Kidney (tissue), 14 donors: ENCODE results near the gene TTLL5. TPM values are rescaled to one million over a fixed set of nuclear protein-coding genes. Genes with fewer than 3 reads are reported as not detected.

Experiments used
- DNase-seq, 5 donors: peaks; one replicate each; pipeline ENCODE4 v3.0.0-alpha.2; 2013 to 2020
- FAIRE-seq: peaks from 2 replicates; lab custom pipeline; 2012; peaks lifted over from hg19 to GRCh38; lab: Jason Lieb, UNC
- H3K27ac ChIP-seq, 2 donors: one replicate each; pipeline ENCODE4 v1.7.0; 2013; ENCODE audit warnings: low read depth in 2 of 2, low read length in 2 of 2, inconsistent platforms in 1 of 2
- H3K27me3 ChIP-seq: one replicate; pipeline ENCODE4 v1.7.1; 2013; ENCODE audit warnings: low read length, inconsistent platforms; ENCODE audit not compliant: control insufficient read depth, insufficient read depth
- H3K36me3 ChIP-seq, 3 donors: one replicate each; pipeline versions ENCODE4 v1.7.0 to v1.7.1; 2013; ENCODE audit warnings: low read length in 3 of 3, control low read depth in 1 of 3, inconsistent platforms in 1 of 3; ENCODE audit not compliant: insufficient read depth in 3 of 3, control insufficient read depth in 2 of 3
- H3K4me1 ChIP-seq, 3 donors: one replicate each; pipeline versions ENCODE4 v1.7.0 to v1.7.1; 2013; ENCODE audit warnings: low read length in 3 of 3, inconsistent platforms in 1 of 3, low read depth in 1 of 3; ENCODE audit not compliant: control insufficient read depth in 2 of 3, insufficient read depth in 2 of 3
- H3K4me3 ChIP-seq, 3 donors: one replicate each; pipeline versions ENCODE4 v1.7.0 to v1.8.1; 2013; ENCODE audit warnings: low read length in 3 of 3, control low read depth in 1 of 3, inconsistent platforms in 1 of 3
- H3K9ac ChIP-seq, 3 donors: one replicate each; pipeline versions ENCODE4 v1.7.0 to v1.7.1; 2013; ENCODE audit warnings: low read length in 3 of 3, control low read depth in 1 of 3, inconsistent platforms in 1 of 3
- H3K9me3 ChIP-seq, 3 donors: one replicate each; pipeline versions ENCODE4 v1.7.0 to v1.7.1; 2013; ENCODE audit warnings: low read length in 3 of 3, control low read depth in 1 of 3, inconsistent platforms in 1 of 3; ENCODE audit not compliant: control insufficient read depth in 2 of 3, insufficient read depth in 1 of 3
- CTCF ChIP-seq: IDR thresholded peaks from 3 replicates; pipeline ENCODE4 v1.5.1; 2012; ENCODE audit warnings: mild to moderate bottlenecking, moderate library complexity, borderline replicate concordance; ENCODE audit not compliant: insufficient read depth; ENCODE audit errors: extremely low read depth
- intact Hi-C: fragments of 100-400 bp; cut with DNase I; formaldehyde crosslinking; loops from one replicate; pipeline ENCODE4 v1.11.1; 2022
- polyA plus RNA-seq: library from polyadenylated mRNA; stranded (reverse); fragments of 350-450 nt; fragmentation: Illumina TruSeq; extraction: RNeasy Lipid Tissue Mini Kit (QIAGEN cat#74804); gene quantifications from one replicate; pipeline ENCODE4 v1.2.3, GENCODE V29; 2014; ENCODE audit warnings: low read depth, low replicate concordance; ENCODE audit not compliant: insufficient read depth
- total RNA-seq: library from RNA; stranded (reverse); fragmentation: NEBNext Ultra II Directional; extraction: Animal tissue kit (Norgen Biotek cat#: 25700); gene quantifications from one replicate; pipeline ENCODE4 v1.2.1, GENCODE V29; 2021
- donor health status: control.
- donor health status: control.
- donor health status: control.
- donor health status: control.
- donor health status: control.
- donor health status: DM: yes; HTN: yes; CAD: no.
- donor health status: Normal renal cell carcinoma (clear cell type).

TTLL5 gene
- total and polyA plus RNA-seq, 2 donors from 2014 or later = 16.8 to 37.2 TPM

DNA sequence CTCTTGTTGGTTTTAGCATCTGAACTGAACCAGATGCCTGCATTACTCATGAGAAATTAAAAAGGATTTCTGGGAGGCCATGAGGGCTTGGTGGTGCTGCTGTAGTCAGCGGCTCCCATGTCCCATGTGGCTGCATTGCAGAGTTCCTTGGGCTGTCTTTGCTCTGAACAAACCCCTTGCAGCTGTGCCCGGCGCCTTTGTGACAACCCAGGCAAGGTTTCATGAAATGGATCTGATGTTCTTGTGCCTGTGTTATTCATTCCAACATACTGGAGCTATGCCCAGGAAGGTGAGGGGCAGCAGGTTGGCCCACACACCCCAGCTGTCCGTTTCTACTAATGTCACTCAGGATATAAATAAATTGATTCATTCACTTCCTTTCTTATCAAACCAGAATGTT, 280.0 kb downstream of the TTLL5 start:
- H3K4me3 ChIP-seq = no peak overlapping the region
- no peaks in the 10 kb centered on the region for H3K27me3 ChIP-seq
- TF ChIP-seq CTCF = no peak
- H3K9me3 ChIP-seq = no peaks in the 10 kb centered on the region
- H3K36me3 ChIP-seq = no peaks in the 10 kb centered on the region
- FAIRE-seq (no peak), DNase-seq (peak in 1 of 5 donors; percentile 26)
- H3K27ac ChIP-seq = no peak overlapping the region
- intact Hi-C loops = no loop called here
- no peak overlapping the region for H3K9ac ChIP-seq
- no peaks in the 10 kb centered on the region for H3K4me1 ChIP-seq

GRCh38 chr14:75944607-75945241, 283.7 kb downstream of the TTLL5 start:
- no peak for FAIRE-seq
- H3K4me1 ChIP-seq = no peaks in the 10 kb centered on the region

DNA sequence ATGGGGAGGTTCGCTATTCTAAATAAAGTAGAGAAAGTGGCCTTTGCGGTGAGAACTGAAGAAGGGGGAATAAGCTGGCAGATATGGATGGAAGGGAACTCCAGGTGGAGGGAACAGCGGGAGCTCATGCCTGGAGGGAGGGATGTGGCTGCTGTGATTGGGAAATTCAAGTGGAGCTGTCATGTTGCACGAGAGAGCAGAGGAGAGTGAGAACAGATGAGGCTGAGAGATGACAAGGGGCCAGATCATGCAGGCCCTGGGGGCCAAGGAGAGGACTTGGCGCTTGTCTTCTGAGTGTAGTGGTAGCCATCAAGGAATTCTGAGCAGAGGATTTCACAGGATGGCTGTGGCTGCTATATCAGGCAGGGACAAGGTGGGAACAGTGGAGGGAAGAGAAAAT, 285.7 kb downstream of the TTLL5 start:
- FAIRE-seq (no peak), DNase-seq (no peak)
- intact Hi-C loops = no loop called here
- Histone ChIP-seq H3K9me3 (no peaks in the 10 kb centered on the region), H3K27ac (no peak overlapping the region), H3K9ac (no peak overlapping the region), H3K4me1 (no peaks in the 10 kb centered on the region), H3K27me3 (no peaks in the 10 kb centered on the region), H3K4me3 (no peak overlapping the region), H3K36me3 (no peaks in the 10 kb centered on the region)
- no peak for TF ChIP-seq CTCF

More at GRCh38 chr14:75944607-75945241, 283.7 kb downstream of the TTLL5 start:
- H3K9ac ChIP-seq = no peak overlapping the region
- DNase-seq = no peak
- intact Hi-C loops = no loop called here
- H3K4me3 ChIP-seq = no peak overlapping the region
- H3K9me3 ChIP-seq = no peaks in the 10 kb centered on the region
- H3K27ac ChIP-seq = no peak overlapping the region
- H3K36me3 ChIP-seq = no peaks in the 10 kb centered on the region
- no peak for TF ChIP-seq CTCF
- no peaks in the 10 kb centered on the region for H3K27me3 ChIP-seq

GRCh38 chr14:75952489-75952888, 291.4 kb downstream of the TTLL5 start:
- no peaks in the 10 kb centered on the region for H3K9me3 ChIP-seq
- H3K9ac ChIP-seq = no peak overlapping the region
- H3K36me3 ChIP-seq = no peaks in the 10 kb centered on the region
- no peak overlapping the region for H3K4me3 ChIP-seq
- H3K27me3 ChIP-seq = no peaks in the 10 kb centered on the region
- DNase-seq (no peak), FAIRE-seq (no peak)
- H3K27ac ChIP-seq = no peak overlapping the region
- H3K4me1 ChIP-seq = no peaks in the 10 kb centered on the region
- TF ChIP-seq CTCF = no peak
- intact Hi-C loops = no loop called here
